Activated CD4-positive, alpha-beta T cell treated with anti-CD3 and anti-CD28 coated beads, Interleukin-2, amount 10 ng/mL, durations not matched to agents 7 days and 5 days (primary cell): Measurements from ENCODE around the gene GNAQ. TPM values are rescaled to one million over a fixed set of nuclear protein-coding genes. Genes with fewer than 3 reads are reported as not detected.
A peak's percentile ranks its signal among the peaks of the same experiment; 100 is the strongest.

Experiments
- CTCF ChIA-PET: fragments of 350-600 bp; sonication (Branson Sonifier 250); formaldehyde crosslinking; loops from one replicate; lab custom pipeline; 2021; ENCODE audit warnings: antibody characterized with exemption; lab: Charles Lee
- POLR2A ChIA-PET: fragments of 350-600 bp; sonication (Branson Sonifier 250); formaldehyde crosslinking; loops from one replicate; lab custom pipeline; 2021; ENCODE audit warnings: antibody characterized with exemption; lab: Charles Lee
- DNase-seq: peaks from one replicate; pipeline ENCODE4 v3.0.0-alpha.2; 2020
- H3K27ac Mint-ChIP-seq: one replicate; pipeline ENCODE4 v1.8.0; 2021; ENCODE audit warnings: mild to moderate bottlenecking, moderate library complexity, mixed read lengths
- H3K27me3 Mint-ChIP-seq: one replicate; pipeline ENCODE4 v1.8.0; 2021; ENCODE audit warnings: mixed read lengths
- H3K36me3 Mint-ChIP-seq: one replicate; pipeline ENCODE4 v1.8.0; 2021; ENCODE audit warnings: low read depth, mixed read lengths
- H3K4me1 Mint-ChIP-seq: one replicate; pipeline ENCODE4 v1.8.0; 2021; ENCODE audit warnings: mixed read lengths
- H3K4me3 Mint-ChIP-seq: one replicate; pipeline ENCODE4 v1.8.0; 2021; ENCODE audit warnings: mild to moderate bottlenecking, moderate library complexity, mixed read lengths
- H3K9me3 Mint-ChIP-seq: one replicate; pipeline ENCODE4 v1.8.0; 2021; ENCODE audit warnings: mixed read lengths
- total RNA-seq, 2 experiments: library from RNA; stranded (reverse); gene quantifications; one replicate each; pipeline ENCODE4 v1.2.3, GENCODE V29; 2021

Gene GNAQ
- total RNA-seq, 2 experiments from 2014 or later, result 28.1 to 31.8 TPM

- DNase-seq, result no peak
- Mint-ChIP-seq H3K36me3 (no peaks in the 10 kb centered on the region), H3K4me1 (no peaks in the 10 kb centered on the region), H3K9me3 (no peaks in the 10 kb centered on the region), H3K27me3 (peaks cover 3% of the 10 kb centered on the region), H3K4me3 (no peak overlapping the region), H3K27ac (no peak overlapping the region)
- POLR2A ChIA-PET, result no interaction called here
- CTCF ChIA-PET, result interaction anchor here (1.4 to 2.4 kb wide), 2 partner anchors 11 to 27 kb away, joined by 3 to 9 read pairs; no protein-coding TSS in a partner anchor
These were observed 14.5 kb upstream of the GNAQ start for GRCh38 chr9:78046112-78046511.

DNA sequence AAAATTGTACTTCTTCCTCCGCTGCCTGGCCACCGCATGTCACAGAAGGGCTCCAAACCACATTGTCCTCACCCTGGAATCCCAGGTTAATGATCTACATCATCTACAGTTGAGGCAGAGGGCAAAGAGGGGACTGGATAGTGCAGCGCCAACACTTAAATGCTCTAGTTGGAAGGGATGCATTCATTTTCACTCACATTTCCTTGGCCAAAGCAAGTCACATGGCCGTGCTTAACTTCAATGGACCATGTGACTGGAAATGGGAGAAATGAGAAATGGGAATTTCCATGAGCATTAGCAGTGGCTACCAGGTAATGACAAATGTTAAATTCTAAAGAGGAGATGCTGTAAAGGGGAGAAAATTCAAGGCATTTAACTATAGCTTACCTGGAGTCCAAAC lies 13.3 kb upstream of the GNAQ start:
- ChIA-PET POLR2A (no interaction called here), CTCF (interaction anchor here (1.0 to 2.4 kb wide), 3 partner anchors 9 to 28 kb away, joined by 3 to 9 read pairs (median 3); no protein-coding TSS in a partner anchor)
- H3K9me3 Mint-ChIP-seq, result no peaks in the 10 kb centered on the region
- H3K27ac Mint-ChIP-seq, result no peak overlapping the region
- no peak overlapping the region for H3K4me3 Mint-ChIP-seq
- no peak for DNase-seq
- H3K4me1 Mint-ChIP-seq, result no peaks in the 10 kb centered on the region
- H3K36me3 Mint-ChIP-seq, result no peaks in the 10 kb centered on the region
- peaks cover 6% of the 10 kb centered on the region for H3K27me3 Mint-ChIP-seq

DNA sequence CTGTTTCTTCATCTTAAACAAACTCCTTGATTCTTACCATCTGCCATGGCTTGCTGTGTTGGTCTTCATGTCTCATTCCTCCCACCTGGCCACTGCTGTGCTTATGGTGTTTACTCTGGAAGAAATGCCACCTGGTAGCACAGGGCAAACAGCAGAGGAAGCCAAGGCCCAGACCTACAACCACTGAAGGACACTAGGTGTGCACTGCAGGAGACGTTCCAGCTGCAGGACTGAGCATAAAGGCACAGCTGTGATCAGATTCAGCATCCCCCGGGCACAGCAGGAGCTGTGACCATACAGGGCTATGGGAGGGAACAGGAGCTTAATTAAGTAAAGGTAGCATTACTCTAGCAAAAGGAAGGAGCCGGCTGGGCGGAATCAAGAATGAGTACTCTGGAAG lies 12.6 kb upstream of the GNAQ start:
- H3K27me3 Mint-ChIP-seq, result peaks cover 6% of the 10 kb centered on the region
- H3K9me3 Mint-ChIP-seq, result no peaks in the 10 kb centered on the region
- H3K27ac Mint-ChIP-seq, result no peak overlapping the region
- no peak for DNase-seq
- no peaks in the 10 kb centered on the region for H3K4me1 Mint-ChIP-seq
- ChIA-PET CTCF (interaction anchor here (2.4 kb wide), 1 partner anchor 9 kb away, joined by 9 read pairs; no protein-coding TSS in a partner anchor), POLR2A (no interaction called here)
- no peaks in the 10 kb centered on the region for H3K36me3 Mint-ChIP-seq
- H3K4me3 Mint-ChIP-seq, result no peak overlapping the region

DNA sequence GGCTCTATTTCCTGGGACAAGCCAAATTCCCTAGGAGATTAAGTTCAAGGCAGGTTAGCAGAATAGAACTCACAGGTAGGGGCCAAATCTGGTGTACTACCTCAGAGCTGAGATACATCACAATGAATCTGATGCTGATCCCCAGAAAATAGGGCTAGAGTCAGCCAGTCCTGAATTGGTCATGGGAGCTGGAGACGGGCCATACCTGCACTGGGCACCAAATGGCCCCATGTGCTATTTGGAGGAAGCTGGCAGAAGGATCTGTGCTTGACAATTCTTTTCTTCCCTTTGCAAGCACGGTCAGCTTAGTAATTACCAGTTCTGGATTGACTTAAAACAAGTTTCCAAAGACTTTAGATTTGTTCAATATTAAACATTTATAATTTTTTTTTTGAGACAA lies 10.4 kb upstream of the GNAQ start:
- H3K27me3 Mint-ChIP-seq, result peaks cover 6% of the 10 kb centered on the region
- no peaks in the 10 kb centered on the region for H3K36me3 Mint-ChIP-seq
- no peaks in the 10 kb centered on the region for H3K9me3 Mint-ChIP-seq
- DNase-seq, result no peak
- H3K27ac Mint-ChIP-seq, result no peak overlapping the region
- no peaks in the 10 kb centered on the region for H3K4me1 Mint-ChIP-seq
- ChIA-PET CTCF (no interaction called here), POLR2A (interaction anchor here (0.6 kb wide), 1 partner anchor 540 kb away, joined by 4 read pairs; no protein-coding TSS in a partner anchor)
- H3K4me3 Mint-ChIP-seq, result no peak overlapping the region

- H3K4me3 Mint-ChIP-seq, result no peak overlapping the region
- peaks cover 6% of the 10 kb centered on the region for H3K27me3 Mint-ChIP-seq
- POLR2A ChIA-PET, result no interaction called here
- CTCF ChIA-PET, result no interaction called here
- no peak for DNase-seq
- no peak overlapping the region for H3K27ac Mint-ChIP-seq
- H3K4me1 Mint-ChIP-seq, result peaks cover 3% of the 10 kb centered on the region
- no peaks in the 10 kb centered on the region for H3K9me3 Mint-ChIP-seq
- no peaks in the 10 kb centered on the region for H3K36me3 Mint-ChIP-seq
These were observed 9.1 kb upstream of the GNAQ start for GRCh38 chr9:78040726-78041125.

DNA sequence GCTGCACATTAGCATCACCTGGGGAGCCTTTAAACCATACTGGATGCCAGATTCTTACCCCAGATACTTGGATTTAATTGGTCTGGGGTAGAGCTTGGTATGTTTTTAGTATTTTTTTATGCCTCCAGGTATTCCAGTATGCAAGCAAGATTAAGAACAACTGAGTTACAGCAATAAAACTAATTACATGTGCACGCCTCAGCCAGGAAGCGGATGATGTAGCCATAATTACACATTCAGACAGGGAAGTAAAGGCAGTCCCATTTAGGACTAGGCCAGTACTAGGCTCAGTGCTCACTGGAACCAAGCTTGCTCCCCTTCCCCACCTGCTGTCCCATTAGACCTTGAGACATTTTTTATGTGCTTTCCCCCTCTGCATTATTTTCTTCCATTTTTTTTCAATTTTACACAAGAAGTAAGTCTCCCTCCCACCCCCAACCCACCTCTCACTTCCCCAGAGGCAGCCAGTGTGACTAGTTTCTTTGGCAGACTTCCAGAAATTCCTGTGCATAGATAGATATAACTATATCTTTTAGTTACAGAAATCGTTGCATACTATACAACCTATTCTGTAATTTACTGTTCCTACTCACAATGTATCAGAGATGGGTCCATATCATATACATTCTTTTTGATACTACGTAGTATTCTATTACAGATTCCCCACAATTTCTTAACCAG lies 7.1 kb upstream of the GNAQ start:
- Mint-ChIP-seq H3K27me3 (peaks cover 6% of the 10 kb centered on the region), H3K36me3 (no peaks in the 10 kb centered on the region), H3K9me3 (no peaks in the 10 kb centered on the region), H3K4me3 (no peak overlapping the region), H3K4me1 (peaks cover 22% of the 10 kb centered on the region), H3K27ac (no peak overlapping the region)
- DNase-seq, result no peak
- POLR2A ChIA-PET, result interaction anchor here (0.6 kb wide), 1 partner anchor 189 kb away, joined by 3 read pairs; no protein-coding TSS in a partner anchor
- CTCF ChIA-PET, result no interaction called here

- H3K27me3 Mint-ChIP-seq, result peaks cover 3% of the 10 kb centered on the region
- peak; percentile 71 for DNase-seq
- POLR2A ChIA-PET, result no interaction called here
- CTCF ChIA-PET, result interaction anchor here (0.5 to 2.3 kb wide), 15 partner anchors 9 to 264 kb away, joined by 3 to 23 read pairs (median 4); no protein-coding TSS in a partner anchor
- no peaks in the 10 kb centered on the region for H3K9me3 Mint-ChIP-seq
- no peaks in the 10 kb centered on the region for H3K36me3 Mint-ChIP-seq
- H3K27ac Mint-ChIP-seq, result no peak overlapping the region
- peak overlapping the region; percentile 13 for H3K4me3 Mint-ChIP-seq
- peaks cover 37% of the 10 kb centered on the region for H3K4me1 Mint-ChIP-seq
These were observed 3.9 kb upstream of the GNAQ start for GRCh38 chr9:78035383-78035993.

- Mint-ChIP-seq H3K4me1 (peaks cover 50% of the 10 kb centered on the region), H3K27ac (no peak overlapping the region), H3K4me3 (no peak overlapping the region), H3K9me3 (no peaks in the 10 kb centered on the region), H3K36me3 (no peaks in the 10 kb centered on the region), H3K27me3 (peaks cover 3% of the 10 kb centered on the region)
- POLR2A ChIA-PET, result no interaction called here
- CTCF ChIA-PET, result interaction anchor here (0.9 to 2.3 kb wide), 4 partner anchors 11 to 108 kb away, joined by 3 to 23 read pairs (median 6); no protein-coding TSS in a partner anchor
- no peak for DNase-seq
These were observed 2.3 kb upstream of the GNAQ start for GRCh38 chr9:78033870-78034269.

- peaks cover 2% of the 10 kb centered on the region for H3K36me3 Mint-ChIP-seq
- no peaks in the 10 kb centered on the region for H3K9me3 Mint-ChIP-seq
- peaks cover 3% of the 10 kb centered on the region for H3K27me3 Mint-ChIP-seq
- peaks cover 56% of the 10 kb centered on the region for H3K4me1 Mint-ChIP-seq
- peak overlapping the region; percentile 83 for H3K4me3 Mint-ChIP-seq
- peak; percentile 29 for DNase-seq
- peak overlapping the region; percentile 91 for H3K27ac Mint-ChIP-seq
- CTCF ChIA-PET, result interaction anchor here (0.9 kb wide), 1 partner anchor 21 kb away, joined by 3 read pairs; no protein-coding TSS in a partner anchor
- POLR2A ChIA-PET, result interaction anchor here (0.7 kb wide), 1 partner anchor 309 kb away, joined by 4 read pairs; no protein-coding TSS in a partner anchor
These were observed 1.3 kb upstream of the GNAQ start for GRCh38 chr9:78032730-78033457.

DNA sequence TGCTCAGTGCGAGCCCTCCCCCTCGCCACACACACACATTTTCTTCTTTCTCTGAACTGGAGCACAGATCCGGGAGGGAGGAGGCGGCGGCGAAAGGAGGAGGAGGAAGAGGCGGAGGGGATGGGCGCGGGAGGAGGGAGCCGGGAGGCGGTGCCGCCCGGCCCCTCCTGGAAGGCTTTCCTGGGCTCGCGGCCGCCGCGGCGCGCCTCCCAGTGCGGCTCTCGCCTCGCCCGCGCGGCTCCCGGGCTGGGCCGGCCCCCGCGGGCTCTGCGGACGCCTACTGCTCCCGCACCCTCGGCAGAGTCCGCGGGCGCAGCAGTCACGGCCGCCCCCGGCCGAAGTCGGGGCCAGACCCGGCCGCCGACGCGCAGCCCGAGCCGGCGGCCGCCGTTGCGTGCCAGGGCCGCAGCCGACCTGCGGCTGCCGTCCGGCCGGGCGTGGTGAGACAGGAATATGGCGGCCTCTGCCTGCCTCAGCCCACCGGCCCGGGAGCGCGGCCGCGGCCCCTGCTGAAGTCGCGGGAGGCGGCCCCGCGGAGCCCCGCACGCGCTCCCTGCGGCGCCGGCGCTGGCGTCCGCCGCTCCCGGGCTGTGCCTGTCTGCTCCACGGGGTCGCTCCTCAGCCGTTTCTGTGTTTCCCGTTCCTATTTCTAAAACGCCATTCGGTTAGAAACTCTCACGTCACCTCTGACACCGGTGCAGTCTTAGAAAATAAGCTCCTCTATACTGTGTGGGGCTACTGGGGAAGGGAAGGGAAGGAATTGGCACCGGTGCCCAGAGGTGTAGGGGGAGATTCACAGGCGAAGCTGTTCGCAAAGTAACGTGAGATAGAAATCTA lies 500 bp upstream of the GNAQ start:
- peak overlapping the region; percentile 89 for H3K4me3 Mint-ChIP-seq
- peak overlapping the region; percentile 96 for H3K27ac Mint-ChIP-seq
- peaks cover 62% of the 10 kb centered on the region for H3K4me1 Mint-ChIP-seq
- H3K9me3 Mint-ChIP-seq, result no peaks in the 10 kb centered on the region
- peaks cover 3% of the 10 kb centered on the region for H3K27me3 Mint-ChIP-seq
- POLR2A ChIA-PET, result interaction anchor here (0.7 kb wide), 1 partner anchor 308 kb away, joined by 4 read pairs; no protein-coding TSS in a partner anchor
- CTCF ChIA-PET, result interaction anchor here (1.1 kb wide), 1 partner anchor 18 kb away, joined by 3 read pairs; no protein-coding TSS in a partner anchor
- peaks cover 2% of the 10 kb centered on the region for H3K36me3 Mint-ChIP-seq
- peak; percentile 80 for DNase-seq

GRCh38 chr9:78030553-78031443 lies 813 bp downstream of the GNAQ start:
- Mint-ChIP-seq H3K4me1 (peaks cover 60% of the 10 kb centered on the region), H3K27me3 (no peaks in the 10 kb centered on the region), H3K9me3 (no peaks in the 10 kb centered on the region), H3K4me3 (peak overlapping the region; percentile 93), H3K27ac (peak overlapping the region; percentile 92), H3K36me3 (peaks cover 2% of the 10 kb centered on the region)
- CTCF ChIA-PET, result interaction anchor here (1.1 kb wide), 1 partner anchor 16 kb away, joined by 3 read pairs; no protein-coding TSS in a partner anchor
- POLR2A ChIA-PET, result no interaction called here
- peak; percentile 63 for DNase-seq
